Measurements from ENCODE around the gene BCAS3.

BCAS3 gene

GRCh38 chr17:61168506-61168905 lies 490.9 kb downstream of the BCAS3 start:
- Mint-ChIP-seq H3K4me3 (no peak overlapping the region), H3K27me3 (no peaks in the 10 kb centered on the region), H3K36me3 (ENCODE audit: low read depth) (peaks cover 9% of the 10 kb centered on the region)

GRCh38 chr17:61174310-61174709 lies 496.7 kb downstream of the BCAS3 start:
- no peaks in the 10 kb centered on the region for H3K27me3 Mint-ChIP-seq
- no peak for DNase-seq
- H3K36me3 Mint-ChIP-seq (ENCODE audit: low read depth): peaks cover 11% of the 10 kb centered on the region
- H3K4me3 Mint-ChIP-seq: no peak overlapping the region
- H3K4me1 Mint-ChIP-seq: no peaks in the 10 kb centered on the region
- H3K27ac Mint-ChIP-seq: no peak overlapping the region
- H3K9me3 Mint-ChIP-seq: no peaks in the 10 kb centered on the region
- ATAC-seq: no peak

More at GRCh38 chr17:61168506-61168905, 490.9 kb downstream of the BCAS3 start:
- Mint-ChIP-seq H3K9me3 (peaks cover 8% of the 10 kb centered on the region), H3K4me1 (no peaks in the 10 kb centered on the region), H3K27ac (no peak overlapping the region)
- DNase-seq: no peak
- ATAC-seq: peak; percentile 33

- Mint-ChIP-seq H3K27me3 (no peaks in the 10 kb centered on the region), H3K27ac (no peak overlapping the region), H3K36me3 (ENCODE audit: low read depth) (peaks cover 9% of the 10 kb centered on the region), H3K4me1 (no peaks in the 10 kb centered on the region), H3K9me3 (no peaks in the 10 kb centered on the region), H3K4me3 (no peak overlapping the region)
- ATAC-seq (no peak), DNase-seq (no peak)
Observed at GRCh38 chr17:61175298-61176142, 497.9 kb downstream of the BCAS3 start.

GRCh38 chr17:61177351-61177750 lies 499.7 kb downstream of the BCAS3 start:
- no peak overlapping the region for H3K27ac Mint-ChIP-seq
- no peaks in the 10 kb centered on the region for H3K9me3 Mint-ChIP-seq
- H3K4me3 Mint-ChIP-seq: no peak overlapping the region
- no peak for DNase-seq
- peaks cover 2% of the 10 kb centered on the region for H3K36me3 Mint-ChIP-seq (ENCODE audit: low read depth)
- ATAC-seq: no peak
- no peaks in the 10 kb centered on the region for H3K27me3 Mint-ChIP-seq
- H3K4me1 Mint-ChIP-seq: no peaks in the 10 kb centered on the region

GRCh38 chr17:61178284-61178683 lies 500.6 kb downstream of the BCAS3 start:
- H3K9me3 Mint-ChIP-seq: no peaks in the 10 kb centered on the region
- H3K27me3 Mint-ChIP-seq: no peaks in the 10 kb centered on the region
- no peak overlapping the region for H3K4me3 Mint-ChIP-seq
- no peak for DNase-seq
- H3K27ac Mint-ChIP-seq: no peak overlapping the region
- H3K36me3 Mint-ChIP-seq (ENCODE audit: low read depth): peaks cover 2% of the 10 kb centered on the region
- no peak for ATAC-seq
- H3K4me1 Mint-ChIP-seq: no peaks in the 10 kb centered on the region

GRCh38 chr17:61179380-61179806 lies 501.7 kb downstream of the BCAS3 start:
- Mint-ChIP-seq H3K27me3 (no peaks in the 10 kb centered on the region), H3K36me3 (ENCODE audit: low read depth) (no peaks in the 10 kb centered on the region), H3K4me3 (no peak overlapping the region), H3K27ac (no peak overlapping the region), H3K9me3 (no peaks in the 10 kb centered on the region), H3K4me1 (no peaks in the 10 kb centered on the region)
- ATAC-seq (no peak), DNase-seq (no peak)

- H3K4me3 Mint-ChIP-seq: no peak overlapping the region
- H3K36me3 Mint-ChIP-seq (ENCODE audit: low read depth): no peaks in the 10 kb centered on the region
- no peaks in the 10 kb centered on the region for H3K4me1 Mint-ChIP-seq
- ATAC-seq: no peak
- DNase-seq: no peak
- H3K27me3 Mint-ChIP-seq: no peaks in the 10 kb centered on the region
- H3K27ac Mint-ChIP-seq: no peak overlapping the region
- no peaks in the 10 kb centered on the region for H3K9me3 Mint-ChIP-seq
Observed at GRCh38 chr17:61183793-61184192, 506.1 kb downstream of the BCAS3 start.

- ATAC-seq: no peak
- no peak overlapping the region for H3K4me3 Mint-ChIP-seq
- DNase-seq: no peak
- H3K36me3 Mint-ChIP-seq (ENCODE audit: low read depth): no peaks in the 10 kb centered on the region
- no peaks in the 10 kb centered on the region for H3K4me1 Mint-ChIP-seq
- no peaks in the 10 kb centered on the region for H3K27me3 Mint-ChIP-seq
- H3K27ac Mint-ChIP-seq: no peak overlapping the region
- H3K9me3 Mint-ChIP-seq: peaks cover 4% of the 10 kb centered on the region
Observed at GRCh38 chr17:61185385-61185784, 507.7 kb downstream of the BCAS3 start.

- Mint-ChIP-seq H3K27me3 (no peaks in the 10 kb centered on the region), H3K4me1 (no peaks in the 10 kb centered on the region), H3K36me3 (ENCODE audit: low read depth) (no peaks in the 10 kb centered on the region), H3K9me3 (peaks cover 4% of the 10 kb centered on the region), H3K4me3 (no peak overlapping the region), H3K27ac (no peak overlapping the region)
- no peak for ATAC-seq
- DNase-seq: no peak
Observed at GRCh38 chr17:61187038-61187437, 509.4 kb downstream of the BCAS3 start.

- Mint-ChIP-seq H3K36me3 (ENCODE audit: low read depth) (no peaks in the 10 kb centered on the region), H3K27me3 (no peaks in the 10 kb centered on the region), H3K4me1 (no peaks in the 10 kb centered on the region), H3K9me3 (peaks cover 4% of the 10 kb centered on the region), H3K4me3 (no peak overlapping the region), H3K27ac (no peak overlapping the region)
- DNase-seq (no peak), ATAC-seq (no peak)
Observed at GRCh38 chr17:61188081-61188480, 510.4 kb downstream of the BCAS3 start.

- no peak for DNase-seq
- Mint-ChIP-seq H3K4me1 (no peaks in the 10 kb centered on the region), H3K27ac (no peak overlapping the region), H3K36me3 (ENCODE audit: low read depth) (no peaks in the 10 kb centered on the region), H3K27me3 (no peaks in the 10 kb centered on the region), H3K9me3 (peaks cover 4% of the 10 kb centered on the region), H3K4me3 (no peak overlapping the region)
- ATAC-seq: no peak
Observed at GRCh38 chr17:61189968-61190367, 512.3 kb downstream of the BCAS3 start.

GRCh38 chr17:61196302-61196704 lies 518.7 kb downstream of the BCAS3 start:
- ATAC-seq (no peak), DNase-seq (no peak)
- no peaks in the 10 kb centered on the region for H3K36me3 Mint-ChIP-seq (ENCODE audit: low read depth)
- no peak overlapping the region for H3K4me3 Mint-ChIP-seq
- no peaks in the 10 kb centered on the region for H3K9me3 Mint-ChIP-seq
- no peak overlapping the region for H3K27ac Mint-ChIP-seq
- H3K4me1 Mint-ChIP-seq: no peaks in the 10 kb centered on the region
- H3K27me3 Mint-ChIP-seq: no peaks in the 10 kb centered on the region

GRCh38 chr17:61196799-61197198 lies 519.1 kb downstream of the BCAS3 start:
- no peak overlapping the region for H3K4me3 Mint-ChIP-seq
- ATAC-seq (no peak), DNase-seq (no peak)
- H3K4me1 Mint-ChIP-seq: no peaks in the 10 kb centered on the region
- no peak overlapping the region for H3K27ac Mint-ChIP-seq
- no peaks in the 10 kb centered on the region for H3K27me3 Mint-ChIP-seq
- H3K9me3 Mint-ChIP-seq: no peaks in the 10 kb centered on the region
- no peaks in the 10 kb centered on the region for H3K36me3 Mint-ChIP-seq (ENCODE audit: low read depth)

GRCh38 chr17:61199431-61200338 lies 522.0 kb downstream of the BCAS3 start:
- no peak overlapping the region for H3K4me3 Mint-ChIP-seq
- no peaks in the 10 kb centered on the region for H3K9me3 Mint-ChIP-seq
- DNase-seq (no peak), ATAC-seq (no peak)
- no peaks in the 10 kb centered on the region for H3K4me1 Mint-ChIP-seq
- H3K27ac Mint-ChIP-seq: no peak overlapping the region
- H3K27me3 Mint-ChIP-seq: no peaks in the 10 kb centered on the region
- no peaks in the 10 kb centered on the region for H3K36me3 Mint-ChIP-seq (ENCODE audit: low read depth)

- ATAC-seq (no peak), DNase-seq (no peak)
- Mint-ChIP-seq H3K27ac (no peak overlapping the region), H3K4me3 (no peak overlapping the region), H3K4me1 (no peaks in the 10 kb centered on the region), H3K9me3 (no peaks in the 10 kb centered on the region), H3K36me3 (ENCODE audit: low read depth) (no peaks in the 10 kb centered on the region), H3K27me3 (no peaks in the 10 kb centered on the region)
Observed at GRCh38 chr17:61200339-61200715, 522.7 kb downstream of the BCAS3 start.

All from activated naive CD8-positive, alpha-beta T cell treated with anti-CD3 and anti-CD28 coated beads, Interleukin-2, amount 50 U/mL, for 24 hours (primary cell).